Ecto neural progenitor cell (in vitro differentiated cells): Measurements from ENCODE around the gene CTSS.
"Not testable (repeated sequence)": the region's sequence is repeated elsewhere in the genome, so short reads cannot be mapped to it uniquely, and the experiment has no call there.

Experiments
- DNase-seq: peaks from one replicate; pipeline ENCODE4 v3.0.0-alpha.2; 2018; ENCODE audit warnings: low spot score

Gene CTSS

DNA sequence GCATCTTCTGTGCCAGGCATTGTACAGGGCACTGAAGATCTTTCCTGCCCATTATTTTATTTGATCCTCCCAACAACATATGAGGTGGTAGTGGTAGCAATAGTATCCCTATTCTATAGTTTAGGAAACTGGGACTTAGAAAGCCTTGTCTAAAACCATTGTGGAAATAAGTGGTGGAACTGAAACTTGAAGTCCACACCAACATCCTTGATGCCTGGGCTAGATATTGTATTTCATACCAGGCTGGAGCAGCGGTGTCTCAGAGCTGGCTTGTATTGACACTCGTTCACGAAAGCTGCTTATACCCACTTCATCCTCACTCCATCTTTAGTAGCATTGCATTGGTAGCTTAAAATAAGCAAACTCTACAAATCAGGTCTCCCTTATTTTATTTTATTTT, 9.7 kb upstream of the CTSS start:
- DNase-seq, result no peak

- no peak for DNase-seq
These were observed 6.7 kb upstream of the CTSS start for GRCh38 chr1:150772326-150772725.

GRCh38 chr1:150767704-150768103, 2.1 kb upstream of the CTSS start:
- not testable (repeated sequence) for DNase-seq

GRCh38 chr1:150765977-150766301, 361 bp upstream of the CTSS start:
- DNase-seq, result not testable (repeated sequence)

- DNase-seq, result no peak
These were observed 919 bp downstream of the CTSS start for GRCh38 chr1:150764617-150765101.

- DNase-seq, result no peak
These were observed 2.6 kb downstream of the CTSS start for GRCh38 chr1:150763018-150763417.

DNA sequence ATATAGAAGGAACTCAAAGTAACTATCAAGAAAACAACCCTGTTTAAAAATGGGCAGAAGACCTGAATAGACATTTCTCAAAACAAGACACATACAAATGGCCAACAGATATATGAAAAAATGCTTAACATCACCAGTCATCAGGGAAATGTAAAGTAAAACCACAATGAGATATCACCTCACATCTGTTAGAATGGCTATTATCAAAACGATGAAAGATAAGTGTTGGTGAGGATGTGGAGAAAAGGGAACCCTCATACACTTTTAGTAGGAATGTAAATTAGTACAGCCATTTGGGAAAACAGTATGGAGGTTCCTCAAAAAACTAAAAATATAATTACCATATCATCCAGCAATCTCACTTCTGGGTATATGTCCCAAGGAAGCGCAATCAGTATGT, 3.0 kb downstream of the CTSS start:
- DNase-seq, result no peak

DNA sequence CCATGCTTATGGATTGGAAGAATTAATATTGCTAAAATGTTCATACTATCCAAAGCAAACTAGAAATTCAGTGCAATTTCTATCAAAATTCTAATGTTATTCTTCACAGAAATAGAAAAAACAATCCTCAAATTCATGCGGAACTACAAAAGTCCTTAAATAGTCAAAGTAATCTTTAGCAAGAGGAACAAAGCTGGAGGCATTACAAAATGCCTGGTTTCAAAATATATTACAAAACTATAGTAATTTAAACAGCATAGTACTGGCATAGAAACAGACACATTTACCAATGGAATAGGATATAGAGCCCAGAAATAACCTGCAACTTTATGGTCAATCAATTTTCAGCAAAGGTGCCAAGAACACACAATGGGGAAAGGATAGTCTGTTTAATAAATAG, 3.8 kb downstream of the CTSS start:
- DNase-seq, result no peak

DNA sequence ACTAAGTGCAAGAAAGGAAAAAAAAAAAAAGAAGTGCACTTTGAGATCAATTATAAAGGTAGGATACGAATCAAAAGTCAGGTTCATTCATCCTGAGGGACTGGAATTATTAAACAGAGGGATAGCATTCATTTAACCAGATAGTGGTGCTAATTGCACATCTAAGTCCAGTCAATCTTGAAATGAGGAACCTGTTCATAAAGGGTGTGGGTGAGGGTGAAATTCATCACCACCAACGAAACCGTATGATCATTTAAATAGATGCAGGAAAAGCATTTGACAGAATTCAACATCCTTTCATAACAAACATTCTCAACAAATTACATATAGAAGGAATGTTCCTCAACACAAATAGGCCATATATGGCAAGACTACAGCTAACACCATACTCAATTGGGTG, 5.6 kb downstream of the CTSS start:
- no peak for DNase-seq

DNA sequence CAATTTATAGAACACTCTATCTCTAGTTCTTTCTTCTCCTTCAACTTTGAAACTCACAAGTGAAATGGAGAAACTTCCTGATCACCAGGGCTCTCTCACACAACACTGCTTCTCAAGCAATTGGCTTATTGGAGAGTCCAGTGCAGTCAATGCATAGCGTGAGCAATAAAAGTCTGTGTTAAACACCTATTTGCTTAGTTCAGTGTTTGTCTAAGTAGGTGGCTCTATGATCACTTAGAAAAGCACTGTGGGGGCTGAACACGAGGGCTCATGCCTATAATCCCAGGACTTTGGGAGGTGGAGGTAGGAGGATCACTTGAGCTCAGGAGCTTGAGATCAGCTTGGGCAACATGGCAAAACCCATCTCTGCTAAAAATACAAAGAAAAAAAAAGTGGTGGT, 12.2 kb downstream of the CTSS start:
- no peak for DNase-seq

DNA sequence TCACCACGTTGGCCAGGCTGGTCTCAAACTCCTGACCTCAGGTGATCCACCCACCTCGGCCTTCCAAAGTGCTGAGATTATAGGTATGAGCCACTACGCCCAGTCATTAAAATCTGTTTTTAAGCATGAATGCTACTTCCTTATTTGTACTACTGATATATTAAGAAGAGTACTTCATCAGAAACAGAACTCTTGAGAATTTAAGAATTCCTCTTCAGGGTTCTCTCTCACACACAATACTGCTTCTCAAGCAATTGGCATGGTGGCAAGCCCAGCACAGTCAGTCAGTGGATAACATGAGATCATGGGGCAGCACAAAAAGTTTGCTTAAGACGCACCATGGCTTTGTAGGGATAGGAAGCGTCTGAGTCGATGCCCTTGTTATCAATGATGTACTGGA, 14.1 kb downstream of the CTSS start:
- no peak for DNase-seq

DNA sequence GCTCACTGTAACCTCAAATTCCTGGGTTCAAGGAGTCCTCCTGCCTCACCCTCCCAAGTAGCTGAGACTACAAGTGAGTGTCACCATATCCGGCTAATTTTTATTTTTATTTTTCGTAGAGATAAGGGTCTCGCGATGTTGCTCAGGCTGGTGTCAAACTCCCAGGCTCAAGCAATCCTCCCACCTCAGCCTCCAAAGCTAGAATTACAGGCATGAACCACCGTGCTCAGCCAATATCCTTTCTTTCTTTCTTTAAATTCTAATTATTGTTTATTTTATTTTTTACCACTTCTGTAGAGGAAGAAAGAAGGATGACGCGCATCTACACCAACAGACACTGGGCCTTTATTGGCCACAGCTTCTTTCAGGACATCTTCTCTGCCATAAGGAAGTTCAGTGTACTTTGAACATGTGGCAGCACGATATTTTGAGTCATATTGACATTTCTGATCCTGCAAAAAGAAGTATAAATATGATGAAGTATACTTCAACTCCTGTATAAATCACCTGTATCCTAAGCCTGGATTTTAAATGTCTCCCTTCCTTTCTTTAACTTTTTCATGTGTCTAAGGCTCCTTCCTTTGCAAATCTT, 15.8 kb downstream of the CTSS start:
- DNase-seq, result no peak

DNA sequence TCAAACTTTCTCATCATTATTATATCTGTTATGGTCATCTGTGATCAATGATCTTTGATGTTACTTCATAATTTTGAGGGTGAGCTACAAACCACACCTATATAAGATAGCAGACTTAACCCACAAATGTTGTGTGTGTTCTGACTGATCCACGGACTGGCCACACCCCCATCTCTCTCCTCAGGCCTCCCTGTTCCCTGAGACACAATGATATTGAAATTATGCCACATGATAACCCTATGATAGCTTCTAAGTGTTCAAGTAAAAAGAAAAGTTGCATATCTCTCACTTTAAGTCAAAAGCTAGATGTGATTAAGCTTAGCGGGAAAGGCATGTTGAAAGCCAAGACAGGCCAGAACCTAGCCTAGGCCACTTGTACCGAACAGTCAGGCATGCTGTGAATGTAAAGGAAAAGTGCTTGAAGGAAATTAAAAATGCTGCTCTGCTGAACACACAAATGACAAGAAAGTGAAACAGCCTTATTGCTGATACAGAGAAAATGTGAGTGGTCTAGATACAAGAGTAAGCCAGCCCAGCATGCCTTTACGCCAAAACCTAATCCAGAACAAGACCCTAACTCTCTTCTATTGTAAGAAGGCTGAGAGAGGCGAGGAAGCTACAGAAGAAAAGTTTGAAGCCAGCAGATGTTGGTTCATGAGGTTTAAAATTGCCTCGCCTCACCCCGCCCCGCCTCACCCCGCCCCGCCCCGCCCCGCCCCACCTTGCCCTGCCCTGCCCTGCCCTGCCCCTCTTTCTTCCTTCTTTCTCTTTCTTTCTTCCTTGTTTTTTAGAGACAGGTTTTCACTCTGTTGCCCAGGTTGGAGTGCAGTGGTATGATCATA, 16.5 kb downstream of the CTSS start:
- DNase-seq, result no peak

DNA sequence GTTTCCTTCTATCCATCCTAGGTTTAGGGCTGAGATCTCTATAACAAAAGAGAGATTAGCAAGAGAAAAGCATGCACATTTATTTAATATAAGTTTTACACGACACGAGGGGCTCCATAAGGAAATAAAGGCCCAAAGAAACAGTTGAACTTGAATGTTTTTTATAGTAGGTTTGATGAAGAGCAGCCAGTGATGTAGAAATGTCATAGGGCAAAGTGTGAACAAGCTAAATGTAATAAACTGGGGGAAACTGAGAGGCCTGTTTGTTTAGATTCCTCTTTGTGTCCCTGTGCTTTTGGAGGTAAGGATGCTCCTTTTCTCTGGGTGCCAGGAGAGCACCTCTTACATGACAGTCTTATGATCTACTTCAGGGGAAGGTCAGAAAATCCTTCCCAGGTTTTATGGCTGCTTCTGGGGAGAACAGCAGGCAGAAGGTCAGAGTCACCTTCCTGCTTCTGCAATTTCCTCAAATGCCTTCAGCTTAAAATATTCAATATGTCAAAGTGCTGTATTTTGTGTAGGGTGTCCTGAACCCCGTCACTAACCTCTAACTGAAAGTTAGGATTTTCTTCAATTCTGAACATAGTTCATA, 35.4 kb downstream of the CTSS start:
- DNase-seq, result no peak

GRCh38 chr1:150724336-150724735, 41.2 kb downstream of the CTSS start:
- no peak for DNase-seq

DNA sequence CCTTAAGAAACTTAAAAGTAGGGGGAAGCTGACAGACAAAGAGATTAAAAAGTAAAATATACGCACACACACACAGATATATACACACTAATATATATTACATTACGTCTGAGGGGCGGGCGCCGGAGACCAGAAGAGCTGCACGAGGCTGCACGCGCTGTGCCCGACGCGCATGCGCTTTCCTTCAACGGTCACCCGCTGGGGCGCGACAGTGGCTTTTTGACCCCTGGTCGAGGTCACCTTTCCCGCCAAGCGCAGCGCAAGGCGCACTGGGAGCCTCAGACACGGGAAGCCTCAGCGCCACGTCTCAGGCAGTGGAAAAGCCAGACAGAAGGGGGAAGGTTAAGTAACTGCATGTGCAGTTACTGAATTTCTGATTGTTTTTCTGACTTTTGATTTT, 44.9 kb downstream of the CTSS start, which contains the start of gene HORMAD1:
TSS of gene HORMAD1 (minus strand) at position 193 of the 400 bp plus-strand sequence. CDS start 1,390 bp downstream, outside the sequence.
- no peak for DNase-seq

- no peak for DNase-seq
These were observed 45.5 kb downstream of the CTSS start for GRCh38 chr1:150720098-150720497.

- no peak for DNase-seq
These were observed 47.2 kb downstream of the CTSS start for GRCh38 chr1:150718225-150718891.

GRCh38 chr1:150709031-150709430, 56.5 kb downstream of the CTSS start:
- DNase-seq, result not testable (repeated sequence)

GRCh38 chr1:150708595-150708994, 57.0 kb downstream of the CTSS start:
- no peak for DNase-seq

GRCh38 chr1:150706091-150706490, 59.5 kb downstream of the CTSS start:
- DNase-seq, result no peak

- no peak for DNase-seq
These were observed 62.2 kb downstream of the CTSS start for GRCh38 chr1:150703427-150703826.
